GF-D8 (cell line): ENCODE data around the gene SLC49A4.
"Not testable (repeated sequence)": the region's sequence is repeated elsewhere in the genome, so short reads cannot be mapped to it uniquely, and the experiment has no call there.

Experiments used
- DNase-seq: peaks from one replicate; lab custom pipeline; 2025; lab: John Stamatoyannopoulos, UW

Gene SLC49A4, protein sequence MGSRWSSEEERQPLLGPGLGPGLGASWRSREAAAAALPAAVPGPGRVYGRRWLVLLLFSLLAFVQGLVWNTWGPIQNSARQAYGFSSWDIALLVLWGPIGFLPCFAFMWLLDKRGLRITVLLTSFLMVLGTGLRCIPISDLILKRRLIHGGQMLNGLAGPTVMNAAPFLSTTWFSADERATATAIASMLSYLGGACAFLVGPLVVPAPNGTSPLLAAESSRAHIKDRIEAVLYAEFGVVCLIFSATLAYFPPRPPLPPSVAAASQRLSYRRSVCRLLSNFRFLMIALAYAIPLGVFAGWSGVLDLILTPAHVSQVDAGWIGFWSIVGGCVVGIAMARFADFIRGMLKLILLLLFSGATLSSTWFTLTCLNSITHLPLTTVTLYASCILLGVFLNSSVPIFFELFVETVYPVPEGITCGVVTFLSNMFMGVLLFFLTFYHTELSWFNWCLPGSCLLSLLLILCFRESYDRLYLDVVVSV

GRCh38 chr3:122794779-122795673 is at the start of gene SLC49A4:
Gene SLC49A4, plus strand, starts transcription at chr3:122795069. Its CDS starts 124 bp downstream, at chr3:122795193.
- no peak for DNase-seq

DNA sequence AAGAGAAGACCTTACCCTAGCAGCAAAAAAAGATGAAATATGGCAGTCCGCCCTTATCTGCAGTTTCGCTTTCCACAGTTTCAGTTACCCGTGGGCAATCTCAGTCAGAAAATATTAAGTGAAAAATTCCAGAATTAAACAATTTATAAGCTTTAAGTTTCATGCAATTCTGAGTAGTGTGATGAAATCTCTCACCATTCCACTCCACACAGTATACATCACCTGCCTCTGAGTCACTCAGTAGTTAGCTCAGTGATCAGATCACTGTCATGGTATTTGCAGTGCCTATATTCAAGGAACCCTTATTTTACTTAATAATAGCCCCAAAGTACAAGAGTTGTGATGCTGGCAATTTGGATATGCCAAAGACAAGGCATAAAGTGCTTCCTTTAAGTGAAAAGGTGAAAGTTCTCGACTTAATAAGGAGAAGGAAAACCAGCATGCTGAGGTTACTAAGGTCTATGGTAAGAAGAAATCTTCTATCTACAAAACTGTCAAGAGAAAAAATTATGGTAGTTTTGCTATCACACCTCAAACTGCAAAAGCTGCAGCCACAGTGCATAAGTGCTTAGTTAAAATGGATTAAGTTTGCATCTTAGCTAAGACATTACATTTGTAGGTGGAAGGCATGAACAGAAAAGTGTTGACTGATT is 49.4 kb upstream of the SLC49A4 start:
- DNase-seq, result no peak

- DNase-seq, result not testable (repeated sequence)
Measured at GRCh38 chr3:122747295-122747694, 47.6 kb upstream of the SLC49A4 start.

DNA sequence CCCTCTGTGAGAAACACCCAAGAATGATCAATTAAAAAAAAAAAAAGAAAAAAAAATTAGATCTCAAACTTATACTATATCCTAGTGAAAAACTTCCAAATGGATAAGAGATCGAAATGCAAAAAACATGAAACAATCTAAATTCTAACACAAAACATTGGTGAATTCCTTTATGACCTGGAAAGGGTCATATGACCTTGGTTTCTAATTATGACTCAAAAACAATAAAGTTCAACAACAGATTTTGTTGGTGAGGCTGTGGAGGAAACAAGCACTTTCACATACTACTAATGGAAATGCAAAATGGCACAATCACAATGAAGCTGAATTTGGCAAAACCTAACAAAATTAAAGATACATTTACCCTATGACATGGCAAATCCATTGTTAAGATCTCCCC is 46.5 kb upstream of the SLC49A4 start:
- DNase-seq, result no peak

GRCh38 chr3:122754929-122755328 is 39.9 kb upstream of the SLC49A4 start:
- no peak for DNase-seq

DNA sequence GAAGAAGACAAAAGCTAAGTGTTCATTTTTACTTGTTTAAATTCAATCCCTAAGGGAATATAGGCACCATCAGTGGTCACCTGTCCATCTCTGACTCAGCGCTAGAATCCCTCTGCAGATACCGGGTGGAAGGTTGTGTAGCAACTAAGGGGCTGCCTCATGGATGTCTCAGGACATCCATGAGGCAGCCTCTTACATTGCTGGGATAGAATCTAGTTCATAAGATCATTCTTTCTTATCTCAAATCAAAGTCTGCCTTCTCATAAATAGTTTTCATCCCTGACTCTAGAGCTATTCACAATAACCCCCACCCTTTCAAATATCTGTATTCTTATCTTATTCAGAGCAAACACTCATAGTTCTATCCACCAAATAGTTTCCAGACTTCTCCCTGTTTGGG is 39.4 kb upstream of the SLC49A4 start:
- no peak for DNase-seq

DNA sequence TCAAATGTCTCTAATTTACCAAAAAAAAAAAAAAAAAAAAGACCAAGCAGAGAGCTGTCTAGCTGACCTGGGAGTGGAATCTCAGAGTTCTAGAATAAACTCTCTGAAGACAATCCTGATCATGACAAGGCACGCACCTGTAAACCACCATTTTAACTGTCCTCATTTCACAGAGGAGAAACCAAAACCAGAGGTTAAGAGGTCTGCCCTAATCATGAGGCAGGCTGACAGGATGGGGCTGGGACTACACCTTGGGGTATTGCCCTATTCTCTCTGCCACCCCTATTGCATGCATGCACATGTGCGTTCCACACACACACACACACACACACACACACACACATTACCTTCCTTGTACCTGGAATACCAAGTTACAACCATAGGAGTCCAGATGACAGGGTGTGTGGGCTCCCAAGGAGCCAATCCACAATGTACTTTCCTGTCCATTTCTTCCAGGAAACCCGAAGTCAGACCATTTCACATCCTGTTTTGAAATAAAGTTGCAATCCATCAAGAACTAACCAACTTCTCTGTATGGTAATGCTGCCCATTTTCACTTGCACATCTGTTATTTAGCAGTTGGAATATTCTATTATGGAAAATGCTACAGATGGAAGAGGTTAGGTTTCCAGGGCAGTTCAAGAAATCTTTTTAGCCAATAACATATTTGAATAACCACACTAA is 35.9 kb upstream of the SLC49A4 start:
- no peak for DNase-seq

DNA sequence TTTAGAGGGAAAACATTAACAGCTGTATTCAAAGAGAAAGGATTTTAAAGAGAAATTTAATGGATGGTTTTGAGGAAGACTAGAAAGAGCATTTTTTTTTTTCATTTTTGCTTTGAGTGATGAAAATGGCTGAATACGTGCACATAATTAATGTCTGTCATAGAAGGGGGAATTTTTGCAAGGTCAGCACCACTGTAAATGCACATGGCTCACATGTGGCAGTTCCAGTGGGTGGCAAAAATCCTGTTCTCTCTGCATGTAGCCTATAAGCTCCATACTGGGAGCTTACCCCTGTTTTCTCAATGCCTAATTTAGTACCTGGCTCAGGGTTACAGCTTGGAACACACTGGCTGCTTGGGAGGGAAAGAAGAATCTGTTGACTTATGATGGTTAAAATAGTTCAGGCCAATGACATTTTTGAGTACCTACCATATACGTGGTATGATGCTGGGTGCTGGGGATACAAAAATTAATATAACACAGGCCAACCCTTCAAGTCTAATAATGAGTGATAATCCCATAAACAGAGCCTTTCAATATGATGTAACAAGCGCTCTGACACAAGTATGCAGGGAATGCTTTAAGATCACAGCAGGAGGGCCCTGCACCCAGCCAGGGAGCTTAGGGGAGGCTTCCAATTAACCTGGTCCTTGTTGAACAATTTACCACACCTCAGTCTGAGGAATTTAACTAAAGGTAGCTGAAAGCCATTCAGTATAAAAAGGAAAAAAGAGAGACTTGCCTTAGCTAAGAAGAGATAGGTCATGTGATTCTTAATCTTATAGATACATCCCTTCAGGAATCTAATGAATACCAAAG is 34.2 kb upstream of the SLC49A4 start:
- no peak for DNase-seq

- DNase-seq, result no peak
Measured at GRCh38 chr3:122766430-122766829, 28.4 kb upstream of the SLC49A4 start.

DNA sequence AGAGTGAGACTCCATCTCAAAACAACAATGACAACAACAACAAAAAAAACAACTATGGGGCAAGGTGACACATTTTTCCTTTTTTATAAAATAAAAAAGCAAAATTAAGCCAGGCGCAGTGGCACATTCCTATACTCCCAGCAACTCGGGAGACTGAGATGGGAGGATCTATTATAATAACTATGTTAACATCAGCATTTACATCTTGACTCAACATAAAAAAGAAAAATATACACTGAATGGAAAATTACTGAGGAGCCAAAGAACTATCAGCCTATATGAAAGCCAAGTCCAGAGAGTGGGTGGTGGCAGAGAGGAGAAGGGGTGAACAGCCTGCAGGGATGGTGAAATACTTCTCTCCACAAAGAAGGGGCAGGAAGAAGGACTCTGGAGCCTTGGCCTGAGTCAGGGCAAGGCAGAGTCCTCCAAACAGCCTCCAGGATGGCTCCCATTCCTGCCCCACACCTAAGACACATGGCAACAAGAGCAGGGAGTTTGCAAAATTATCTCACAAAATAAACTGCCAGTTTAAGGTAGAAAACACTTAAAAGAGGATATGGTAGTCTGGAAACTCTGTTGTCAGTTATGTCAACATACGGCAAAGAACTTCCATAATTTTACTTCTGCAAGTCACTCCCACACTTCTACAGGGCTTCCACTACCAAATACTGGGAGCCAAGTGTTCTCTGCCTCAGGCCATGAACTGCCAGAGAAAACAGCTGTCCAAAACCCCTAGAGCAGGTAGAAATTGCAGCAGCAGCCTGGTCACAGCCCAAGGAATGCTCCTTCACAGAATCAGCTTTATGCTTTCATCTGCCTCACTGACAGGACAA is 27.1 kb upstream of the SLC49A4 start:
- no peak for DNase-seq

DNA sequence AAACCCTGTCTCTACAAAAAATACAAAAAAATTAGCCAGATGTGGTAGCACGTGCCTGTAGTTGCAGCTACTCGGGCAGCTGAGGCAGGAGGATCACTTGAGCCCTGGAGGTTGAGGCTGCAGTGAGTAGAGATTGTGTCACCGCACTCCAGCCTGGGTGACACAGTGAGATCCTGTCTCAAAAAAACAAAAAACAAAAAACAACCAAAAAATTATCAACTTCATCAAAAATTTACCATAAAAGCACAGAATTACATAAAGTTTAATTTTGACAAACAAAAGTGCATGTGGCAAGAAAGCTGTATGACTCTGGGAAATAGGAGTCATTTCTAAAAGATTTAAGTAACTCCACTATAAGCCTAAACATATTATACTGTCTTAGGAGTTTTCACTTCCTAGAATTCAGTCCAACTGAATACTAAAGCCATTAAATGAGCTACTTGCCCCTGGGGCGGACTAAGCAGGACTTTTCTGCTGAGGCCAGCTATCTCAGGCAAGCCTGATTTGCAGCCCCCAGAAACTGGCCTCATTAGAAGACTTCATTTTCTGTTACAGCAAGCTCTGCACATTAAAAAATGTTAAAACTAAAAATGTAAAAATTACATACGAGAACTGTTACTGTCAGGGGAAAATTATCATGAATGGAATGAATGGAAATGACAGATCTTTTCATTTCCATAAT is 24.2 kb upstream of the SLC49A4 start:
- no peak for DNase-seq

GRCh38 chr3:122772827-122773226 is 22.0 kb upstream of the SLC49A4 start:
- DNase-seq, result no peak

DNA sequence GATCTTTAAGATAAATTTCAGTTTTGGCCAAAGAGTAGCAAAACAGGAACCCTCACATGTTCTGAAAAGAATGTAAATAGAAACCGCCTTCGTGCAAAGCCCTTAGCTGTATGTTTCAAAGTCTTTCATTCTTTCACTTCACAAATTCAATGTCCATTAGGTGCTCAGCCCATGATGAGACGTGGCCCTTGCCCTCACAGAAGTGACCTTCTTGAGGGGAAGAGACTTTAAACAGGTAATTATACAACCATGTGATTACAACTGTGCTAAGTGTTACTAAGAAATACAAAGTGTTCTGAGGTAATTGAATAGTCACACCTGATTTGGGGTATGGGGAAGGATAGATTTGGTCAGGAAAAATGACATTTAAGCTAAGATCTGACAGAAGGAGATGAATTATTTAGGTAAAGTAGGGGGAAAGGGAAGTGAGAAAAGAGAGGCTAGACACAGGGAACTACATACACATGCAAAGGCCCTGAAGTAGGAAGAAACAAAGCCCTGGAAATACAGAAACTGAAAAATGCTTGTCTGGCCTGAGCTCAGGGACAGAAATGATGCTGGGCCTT is 20.8 kb upstream of the SLC49A4 start:
- DNase-seq, result no peak

- DNase-seq, result no peak
Measured at GRCh38 chr3:122774564-122774963, 20.3 kb upstream of the SLC49A4 start.

GRCh38 chr3:122776675-122777468 is 18.0 kb upstream of the SLC49A4 start:
- DNase-seq, result no peak

GRCh38 chr3:122777563-122777962 is 17.3 kb upstream of the SLC49A4 start:
- no peak for DNase-seq

GRCh38 chr3:122782804-122783203 is 12.1 kb upstream of the SLC49A4 start:
- DNase-seq, result no peak

- DNase-seq, result no peak
Measured at GRCh38 chr3:122784436-122784835, 10.4 kb upstream of the SLC49A4 start.
